Measurements from ENCODE around the gene EXOSC7. TPM values are rescaled to one million over a fixed set of nuclear protein-coding genes. Genes with fewer than 3 reads are reported as not detected.

Gene EXOSC7
- polyA plus RNA-seq, 1 of the 3 experiments (the other 2 are of a cell fraction): 83.5 TPM

GRCh38 chr3:44969154-44969827 is 6.8 kb upstream of the EXOSC7 start:
- Histone ChIP-seq H3K27me3 (ENCODE audit: insufficient read depth) (no peaks in the 10 kb centered on the region), H2AFZ (ENCODE audit: low read depth) (no peak overlapping the region), H3F3A (replicated peaks; ENCODE audit: insufficient read depth) (peaks cover 4% of the 10 kb centered on the region), H3K9me2 (no peaks in the 10 kb centered on the region), H4K20me1 (ENCODE audit: insufficient read depth) (peaks cover 18% of the 10 kb centered on the region; the same call in 1 of the 2 replicates), H3K4me1 (ENCODE audit: control insufficient read depth in 1 of 2, insufficient read depth in 2 of 2, low read depth in 1 of 2, low read length in 1 of 2) (peaks cover 0 to 18% of the 10 kb centered on the region in 2 experiments; a peak in 3 of 4 replicates), H3K79me2 (ENCODE audit: insufficient read depth) (peaks cover 72% of the 10 kb centered on the region), H3K36me3 (replicated peaks in 1 of 2; ENCODE audit: control insufficient read depth in 1 of 2, insufficient read depth in 2 of 2, low read length in 1 of 2) (peaks cover 0 to 2% of the 10 kb centered on the region in 2 experiments), H3K9ac (no peak overlapping the region), H3K4me3 (ENCODE audit: low read depth in 2 of 2, low read length in 1 of 2) (no peak overlapping the region), H3K9me3 (no peaks in the 10 kb centered on the region), H3K4me2 (no peak overlapping the region), H3K27ac (ENCODE audit: low read depth in 2 of 2, low read length in 1 of 2) (no peak overlapping the region; a peak in 1 of 4 replicates)
- DNase-seq: no peak
- ChIA-PET POLR2A (no interaction called here), CTCF (interaction anchor here (0.7 kb wide), 1 partner anchor 29 kb away, joined by 3 read pairs; no protein-coding TSS in a partner anchor)
- TF ChIP-seq JUND (IDR thresholded peaks at IDR 0.05) (no peak), GABPA (IDR thresholded peaks at IDR 0.05; ENCODE audit: low read depth) (no peak), TCF12 (IDR thresholded peaks at IDR 0.05) (no peak), ZBTB33 (IDR thresholded peaks at IDR 0.05; ENCODE audit: borderline replicate concordance, low read depth) (no peak), EP300 (IDR thresholded peaks at IDR 0.05; ENCODE audit: borderline replicate concordance in 1 of 2, low read depth in 1 of 2, low read length in 1 of 2) (no peak), YY1 (IDR thresholded peaks at IDR 0.05; ENCODE audit: low read depth) (no peak), PBX3 (IDR thresholded peaks at IDR 0.05) (no peak), RCOR1 (IDR thresholded peaks at IDR 0.05; ENCODE audit: low read length) (no peak), NFIC (IDR thresholded peaks at IDR 0.05; ENCODE audit: borderline replicate concordance) (no peak), POLR2AphosphoS5 (IDR thresholded peaks at IDR 0.05; ENCODE audit: low read depth, low read length) (no peak)
- 90% methylated on average over 5 of the region's 5 CpGs for WGBS (ENCODE audit: low lambda C conversion rate)

GRCh38 chr3:44969828-44970179 is 6.2 kb upstream of the EXOSC7 start:
- Histone ChIP-seq H3F3A (replicated peaks; ENCODE audit: insufficient read depth) (peaks cover 4% of the 10 kb centered on the region), H2AFZ (ENCODE audit: low read depth) (no peak overlapping the region), H3K36me3 (replicated peaks in 1 of 2; ENCODE audit: control insufficient read depth in 1 of 2, insufficient read depth in 2 of 2, low read length in 1 of 2) (peaks cover 0 to 2% of the 10 kb centered on the region in 2 experiments), H4K20me1 (ENCODE audit: insufficient read depth) (peaks cover 15% of the 10 kb centered on the region; the same call in 1 of the 2 replicates), H3K9me2 (no peaks in the 10 kb centered on the region), H3K27me3 (ENCODE audit: insufficient read depth) (no peaks in the 10 kb centered on the region), H3K27ac (ENCODE audit: low read depth in 2 of 2, low read length in 1 of 2) (no peak overlapping the region; a peak in 1 of 4 replicates), H3K4me3 (ENCODE audit: low read depth in 2 of 2, low read length in 1 of 2) (no peak overlapping the region), H3K4me1 (ENCODE audit: control insufficient read depth in 1 of 2, insufficient read depth in 2 of 2, low read depth in 1 of 2, low read length in 1 of 2) (peaks cover 0 to 23% of the 10 kb centered on the region in 2 experiments; a peak in 2 of 4 replicates), H3K9me3 (no peaks in the 10 kb centered on the region), H3K4me2 (no peak overlapping the region), H3K9ac (no peak overlapping the region), H3K79me2 (ENCODE audit: insufficient read depth) (peaks cover 77% of the 10 kb centered on the region)
- 86% methylated on average over 2 of the region's 2 CpGs for WGBS (ENCODE audit: low lambda C conversion rate)
- ChIA-PET CTCF (no interaction called here), POLR2A (no interaction called here)
- DNase-seq: no peak
- no peak for TF ChIP-seq GABPA (IDR thresholded peaks at IDR 0.05; ENCODE audit: low read depth)
